Fibroblast of mammary gland (primary cell): ENCODE data around the gene DHRSX.
A peak's percentile ranks its signal among the peaks of the same experiment; 100 is the strongest.

ENCODE experiments used
- DNase-seq: peaks from one replicate; pipeline ENCODE4 v3.0.0-alpha.2; 2010; ENCODE audit warnings: low read depth
- H3K4me3 ChIP-seq: 2 replicates; pipeline ENCODE4 v1.5.1; 2011; ENCODE audit warnings: low read depth, mild to moderate bottlenecking, low read length, moderate library complexity; ENCODE audit not compliant: control insufficient read depth
- TF ChIP-seq, protein P1 (sequence below): conservative IDR thresholded peaks from 2 replicates; pipeline ENCODE4 v1.5.1; 2011; ENCODE audit warnings: low read depth, low read length, inconsistent platforms; ENCODE audit not compliant: control insufficient read depth, insufficient read depth

DHRSX gene

GRCh38 chrX:2503591-2504500, 3.1 kb upstream of the DHRSX start:
- DNase-seq: no peak
- TF ChIP-seq, protein P1, sequence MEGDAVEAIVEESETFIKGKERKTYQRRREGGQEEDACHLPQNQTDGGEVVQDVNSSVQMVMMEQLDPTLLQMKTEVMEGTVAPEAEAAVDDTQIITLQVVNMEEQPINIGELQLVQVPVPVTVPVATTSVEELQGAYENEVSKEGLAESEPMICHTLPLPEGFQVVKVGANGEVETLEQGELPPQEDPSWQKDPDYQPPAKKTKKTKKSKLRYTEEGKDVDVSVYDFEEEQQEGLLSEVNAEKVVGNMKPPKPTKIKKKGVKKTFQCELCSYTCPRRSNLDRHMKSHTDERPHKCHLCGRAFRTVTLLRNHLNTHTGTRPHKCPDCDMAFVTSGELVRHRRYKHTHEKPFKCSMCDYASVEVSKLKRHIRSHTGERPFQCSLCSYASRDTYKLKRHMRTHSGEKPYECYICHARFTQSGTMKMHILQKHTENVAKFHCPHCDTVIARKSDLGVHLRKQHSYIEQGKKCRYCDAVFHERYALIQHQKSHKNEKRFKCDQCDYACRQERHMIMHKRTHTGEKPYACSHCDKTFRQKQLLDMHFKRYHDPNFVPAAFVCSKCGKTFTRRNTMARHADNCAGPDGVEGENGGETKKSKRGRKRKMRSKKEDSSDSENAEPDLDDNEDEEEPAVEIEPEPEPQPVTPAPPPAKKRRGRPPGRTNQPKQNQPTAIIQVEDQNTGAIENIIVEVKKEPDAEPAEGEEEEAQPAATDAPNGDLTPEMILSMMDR: no peak
- no peak overlapping the region for H3K4me3 ChIP-seq

DNA sequence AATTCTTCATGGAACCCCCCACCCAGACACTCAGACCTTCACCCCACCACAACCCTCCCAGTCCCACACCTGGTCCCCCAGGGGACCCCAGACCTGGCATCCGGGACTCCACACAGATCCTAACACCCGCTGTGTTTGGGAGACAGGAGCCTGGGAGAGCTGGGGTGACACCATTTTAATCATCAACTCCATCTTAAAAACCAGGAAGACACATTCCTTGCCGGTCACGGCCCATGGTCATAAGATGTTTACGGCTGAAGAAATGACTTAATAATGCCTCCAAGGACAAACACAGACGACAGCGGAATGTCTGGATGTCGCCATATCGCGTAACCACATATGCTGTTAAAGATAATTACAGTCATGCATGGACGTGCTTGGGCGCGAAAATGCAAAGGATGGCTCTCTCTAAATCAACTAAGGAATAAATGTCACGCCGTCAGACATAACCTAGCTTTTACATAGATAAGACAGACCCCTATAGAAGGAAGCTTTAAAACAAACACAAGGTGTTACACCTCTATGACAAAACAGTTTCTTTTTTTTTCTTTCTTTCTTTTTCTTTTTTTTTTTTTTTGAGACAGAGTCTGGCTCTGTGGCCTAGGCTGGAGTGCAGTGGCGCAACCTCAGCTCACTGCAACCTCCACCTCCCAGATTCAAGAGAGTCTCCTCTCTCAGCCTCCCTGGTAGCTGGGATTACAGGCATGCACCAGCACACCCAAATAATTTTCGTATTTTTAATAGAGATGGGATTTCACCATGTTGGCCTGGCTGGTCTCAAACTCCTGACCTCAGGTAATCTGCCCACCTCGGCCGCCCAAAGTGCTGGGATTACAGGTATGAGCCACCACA, 2.1 kb upstream of the DHRSX start:
- H3K4me3 ChIP-seq: no peak overlapping the region
- TF ChIP-seq, protein P1: no peak
- peak; percentile 43 for DNase-seq

DNA sequence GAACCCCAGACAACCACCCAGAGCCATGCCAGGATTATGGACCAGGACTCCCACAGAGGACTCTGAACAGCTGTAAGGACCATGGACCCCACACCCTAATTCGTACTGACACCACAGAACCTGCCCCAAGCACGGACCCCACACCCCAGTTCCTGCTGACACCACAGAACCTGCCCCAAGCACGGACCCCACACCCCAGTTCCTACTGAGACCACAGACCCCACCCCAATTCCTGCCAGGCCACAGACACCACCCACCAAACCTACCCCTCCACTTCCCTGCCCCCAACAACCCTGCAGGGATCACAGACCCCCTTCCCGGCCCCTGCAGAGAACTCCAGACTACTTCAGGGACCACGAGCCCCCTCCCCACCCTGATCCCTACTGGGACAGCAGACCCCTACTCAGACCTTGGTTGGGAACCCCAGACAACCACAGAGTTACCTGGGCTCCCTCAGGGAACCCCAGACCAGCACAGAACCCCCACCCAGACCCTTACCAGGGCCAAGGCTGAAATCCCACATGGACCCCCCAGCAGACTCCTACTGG, 1.4 kb upstream of the DHRSX start:
- TF ChIP-seq, protein P1: no peak
- H3K4me3 ChIP-seq: no peak overlapping the region
- no peak for DNase-seq

- TF ChIP-seq, protein P1: no peak
- DNase-seq: no peak
- no peak overlapping the region for H3K4me3 ChIP-seq
Observed at GRCh38 chrX:2501559-2502102, 855 bp upstream of the DHRSX start.

- TF ChIP-seq, protein P1: no peak
- peak overlapping the region; percentile 68 for H3K4me3 ChIP-seq
- peak; percentile 77 for DNase-seq
Observed at GRCh38 chrX:2500091-2500802, 529 bp downstream of the DHRSX start.

- TF ChIP-seq, protein P1: no peak
Observed at GRCh38 chrX:2499507-2499906, 1.3 kb downstream of the DHRSX start.

More at GRCh38 chrX:2499507-2499906, 1.3 kb downstream of the DHRSX start:
- no peak for DNase-seq
- peak overlapping the region; percentile 68 for H3K4me3 ChIP-seq
